GM19455 (cell line): ENCODE results near the gene XIRP1.
"Not testable (repeated sequence)": the region's sequence is repeated elsewhere in the genome, so short reads cannot be mapped to it uniquely, and the experiment has no call there.

ENCODE experiments used
- ATAC-seq: cut with Tn5 transposase; IDR thresholded peaks from one replicate; pipeline ENCODE4 v1.9.1; 2021; ENCODE audit not compliant: unreplicated experiment

Gene XIRP1

GRCh38 chr3:39192490-39193092, at the start of gene XIRP1:
TSS of gene XIRP1 (minus strand) at chr3:39192595. CDS start at chr3:39189445, 3,150 bp downstream.
- ATAC-seq, result no peak

- ATAC-seq, result no peak
These were observed 49.2 kb upstream of the XIRP1 start for GRCh38 chr3:39241561-39241960.

- no peak for ATAC-seq
These were observed 44.6 kb upstream of the XIRP1 start for GRCh38 chr3:39237027-39237426.

- no peak for ATAC-seq
These were observed 42.3 kb upstream of the XIRP1 start for GRCh38 chr3:39234651-39235050.

- ATAC-seq, result no peak
These were observed 40.5 kb upstream of the XIRP1 start for GRCh38 chr3:39232859-39233258.

- no peak for ATAC-seq
These were observed 38.1 kb upstream of the XIRP1 start for GRCh38 chr3:39230453-39230852.

GRCh38 chr3:39228496-39228895, 36.1 kb upstream of the XIRP1 start:
- no peak for ATAC-seq

GRCh38 chr3:39227596-39227995, 35.2 kb upstream of the XIRP1 start:
- not testable (repeated sequence) for ATAC-seq

GRCh38 chr3:39226106-39226741, 33.8 kb upstream of the XIRP1 start:
- no peak for ATAC-seq

GRCh38 chr3:39224288-39224687, 31.9 kb upstream of the XIRP1 start:
- no peak for ATAC-seq

- ATAC-seq, result no peak
These were observed 30.5 kb upstream of the XIRP1 start for GRCh38 chr3:39222939-39223338.

- ATAC-seq, result no peak
These were observed 30.1 kb upstream of the XIRP1 start for GRCh38 chr3:39222462-39222861.

- no peak for ATAC-seq
These were observed 28.7 kb upstream of the XIRP1 start for GRCh38 chr3:39221141-39221530.

- ATAC-seq, result no peak
These were observed 28.2 kb upstream of the XIRP1 start for GRCh38 chr3:39220407-39221140.

- ATAC-seq, result no peak
These were observed 27.3 kb upstream of the XIRP1 start for GRCh38 chr3:39219702-39220101.

- peak; percentile 96 for ATAC-seq
These were observed 23.9 kb upstream of the XIRP1 start for GRCh38 chr3:39216176-39216790.

- no peak for ATAC-seq
These were observed 21.2 kb upstream of the XIRP1 start for GRCh38 chr3:39213613-39214012.

GRCh38 chr3:39212665-39213064, 20.3 kb upstream of the XIRP1 start:
- no peak for ATAC-seq

GRCh38 chr3:39211332-39212130, 19.1 kb upstream of the XIRP1 start:
- ATAC-seq, result no peak

- ATAC-seq, result no peak
These were observed 17.7 kb upstream of the XIRP1 start for GRCh38 chr3:39210078-39210477.
